ENCODE data around the gene CCT2. TPM values are rescaled to one million over a fixed set of nuclear protein-coding genes. Genes with fewer than 3 reads are reported as not detected.
A peak's percentile ranks its signal among the peaks of the same experiment; 100 is the strongest.

Gene CCT2
- total and polyA plus RNA-seq, 2 experiments from 2014 or later = 177 to 206 TPM

Small RNA genes within 50 kb of the gene (microRNA-seq; reads per million reads assigned to microRNA genes)
- gene MIR3913-1 = not detected
- not detected for gene MIR3913-2

Small RNA genes within 50 kb of the gene (small RNA-seq; reads per million reads assigned to genes)
- 2.4 reads per million, percentile 89 among the genes with 10 or more reads in this experiment for gene MIR3913-1

Other genes starting within 250 kb of the CCT2 start
- 282 and 304 TPM in 2 replicates for gene LYZ, start 237.1 kb upstream of the CCT2 start, total RNA-seq
- 129 and 170 TPM in 2 replicates for gene LYZ, start 237.1 kb upstream of the CCT2 start, polyA plus RNA-seq
- gene YEATS4, start 225.7 kb upstream of the CCT2 start, total RNA-seq = 47.2 and 58.2 TPM in 2 replicates
- 16.2 and 25.2 TPM in 2 replicates for gene YEATS4, start 225.7 kb upstream of the CCT2 start, polyA plus RNA-seq
- gene FRS2, start 115.1 kb upstream of the CCT2 start, total RNA-seq = 51.0 and 76.4 TPM in 2 replicates
- gene FRS2, start 115.1 kb upstream of the CCT2 start, polyA plus RNA-seq = 14.7 and 17.3 TPM in 2 replicates
- not detected in 2 replicates for gene LRRC10, start 25.4 kb downstream of the CCT2 start, total RNA-seq
- not detected in 2 replicates for gene LRRC10, start 25.4 kb downstream of the CCT2 start, polyA plus RNA-seq
- gene BEST3, start 113.8 kb downstream of the CCT2 start, total RNA-seq = 0.08 and 0.60 TPM in 2 replicates
- 0.34 TPM in 1 of 2 replicates, not detected in the other for gene BEST3, start 113.8 kb downstream of the CCT2 start, polyA plus RNA-seq
- 41.1 and 41.3 TPM in 2 replicates for gene RAB3IP, start 153.4 kb downstream of the CCT2 start, total RNA-seq
- gene RAB3IP, start 153.4 kb downstream of the CCT2 start, polyA plus RNA-seq = 24.3 and 34.2 TPM in 2 replicates
- gene MYRFL, start 239.8 kb downstream of the CCT2 start, total RNA-seq = 2.3 and 4.2 TPM in 2 replicates
- gene MYRFL, start 239.8 kb downstream of the CCT2 start, polyA plus RNA-seq = 2.3 and 2.7 TPM in 2 replicates